Measurements from ENCODE around the gene FAM171A2. TPM values are rescaled to one million over a fixed set of nuclear protein-coding genes. Genes with fewer than 3 reads are reported as not detected.

The FAM171A2 gene
- total RNA-seq, 1 donor from 2014 or later = 18.1 TPM

GRCh38 chr17:44383363-44383762 is 19.7 kb upstream of the FAM171A2 start:
- no peak for DNase-seq (ENCODE audit: low spot score)
- Histone ChIP-seq H3K27ac (no peak overlapping the region), H3K4me1 (peaks cover 6% of the 10 kb centered on the region), H3K27me3 (peaks cover 47% of the 10 kb centered on the region), H3K36me3 (no peaks in the 10 kb centered on the region), H3K9me3 (ENCODE audit: low read depth) (no peaks in the 10 kb centered on the region), H4K20me1 (ENCODE audit: low read depth) (no peaks in the 10 kb centered on the region), H3K79me2 (ENCODE audit: low read depth) (no peaks in the 10 kb centered on the region), H3F3A (ENCODE audit: low read depth) (peaks cover 17% of the 10 kb centered on the region), H3K4me3 (no peak overlapping the region), H2AFZ (replicated peaks) (no peak overlapping the region), H3K9ac (no peak overlapping the region), H3K4me2 (no peak overlapping the region)
- Mint-ChIP-seq H3K27me3 (ENCODE audit: insufficient read depth, low read depth) (peaks cover 16% of the 10 kb centered on the region), H3K4me3 (no peak overlapping the region), H3K36me3 (no peaks in the 10 kb centered on the region), H3K9me3 (peaks cover 3% of the 10 kb centered on the region), H3K27ac (no peak overlapping the region), H3K4me1 (peaks cover 10% of the 10 kb centered on the region)
- TF ChIP-seq EZH2phosphoT487 (IDR thresholded peaks at IDR 0.05) (no peak), CTCF (IDR thresholded peaks at IDR 0.05) (no peak), EZH2 (IDR thresholded peaks at IDR 0.05) (no peak)

GRCh38 chr17:44382917-44383316 is 19.3 kb upstream of the FAM171A2 start:
- Histone ChIP-seq H3K27ac (no peak overlapping the region), H4K20me1 (ENCODE audit: low read depth) (no peaks in the 10 kb centered on the region), H3K36me3 (no peaks in the 10 kb centered on the region), H3F3A (ENCODE audit: low read depth) (peaks cover 17% of the 10 kb centered on the region), H3K4me2 (no peak overlapping the region), H3K4me3 (no peak overlapping the region), H2AFZ (replicated peaks) (no peak overlapping the region), H3K27me3 (peaks cover 47% of the 10 kb centered on the region), H3K4me1 (peaks cover 6% of the 10 kb centered on the region), H3K79me2 (ENCODE audit: low read depth) (no peaks in the 10 kb centered on the region), H3K9me3 (ENCODE audit: low read depth) (no peaks in the 10 kb centered on the region), H3K9ac (no peak overlapping the region)
- no peak overlapping the region for H3K4me3 Mint-ChIP-seq
- peaks cover 16% of the 10 kb centered on the region for H3K27me3 Mint-ChIP-seq (ENCODE audit: insufficient read depth, low read depth)
- peaks cover 10% of the 10 kb centered on the region for H3K4me1 Mint-ChIP-seq
- H3K27ac Mint-ChIP-seq = no peak overlapping the region
- H3K9me3 Mint-ChIP-seq = peaks cover 2% of the 10 kb centered on the region
- no peaks in the 10 kb centered on the region for H3K36me3 Mint-ChIP-seq
- no peak for TF ChIP-seq EZH2phosphoT487 (IDR thresholded peaks at IDR 0.05)
- no peak for TF ChIP-seq CTCF (IDR thresholded peaks at IDR 0.05)
- TF ChIP-seq EZH2 (IDR thresholded peaks at IDR 0.05) = no peak
- no peak for DNase-seq (ENCODE audit: low spot score)

GRCh38 chr17:44381810-44382305 is 18.2 kb upstream of the FAM171A2 start:
- no peak overlapping the region for H3K4me3 ChIP-seq
- no peak overlapping the region for H2AFZ ChIP-seq (replicated peaks)
- H3K36me3 ChIP-seq = no peaks in the 10 kb centered on the region
- no peak overlapping the region for H3K4me2 ChIP-seq
- Mint-ChIP-seq H3K27me3 (ENCODE audit: insufficient read depth, low read depth) (peaks cover 16% of the 10 kb centered on the region), H3K27ac (no peak overlapping the region), H3K36me3 (no peaks in the 10 kb centered on the region), H3K9me3 (no peaks in the 10 kb centered on the region), H3K4me1 (peaks cover 10% of the 10 kb centered on the region), H3K4me3 (no peak overlapping the region)
- no peaks in the 10 kb centered on the region for H3K9me3 ChIP-seq (ENCODE audit: low read depth)
- H3K9ac ChIP-seq = no peak overlapping the region
- peaks cover 17% of the 10 kb centered on the region for H3F3A ChIP-seq (ENCODE audit: low read depth)
- H3K27me3 ChIP-seq = peaks cover 46% of the 10 kb centered on the region
- no peaks in the 10 kb centered on the region for H4K20me1 ChIP-seq (ENCODE audit: low read depth)
- DNase-seq (ENCODE audit: low spot score) = no peak
- H3K27ac ChIP-seq = no peak overlapping the region
- TF ChIP-seq CTCF (IDR thresholded peaks at IDR 0.05) (no peak), EZH2phosphoT487 (IDR thresholded peaks at IDR 0.05) (no peak), EZH2 (IDR thresholded peaks at IDR 0.05) (no peak)
- peaks cover 6% of the 10 kb centered on the region for H3K4me1 ChIP-seq
- no peaks in the 10 kb centered on the region for H3K79me2 ChIP-seq (ENCODE audit: low read depth)
